RWPE2 (cell line): ENCODE data around the gene FBXL7.

Source experiments
- ATAC-seq: fragments of 200-7000 bp; cut with Tn5 transposase; 3 replicates; pipeline ENCODE4 v1.9.1; 2021; ENCODE audit warnings: low read depth
- DNase-seq: peaks from one replicate; pipeline ENCODE4 v3.0.0-alpha.2; 2020; ENCODE audit warnings: low spot score
- H3K27ac ChIP-seq: fragments of 450-650 bp; 2 replicates; pipeline ENCODE4 v1.5.1; 2017; ENCODE audit warnings: mild to moderate bottlenecking; ENCODE audit not compliant: poor library complexity, severe bottlenecking
- H3K27me3 ChIP-seq: fragments of 250-450 bp; sonication (Bioruptor Pico); 2 replicates; pipeline ENCODE4 v1.5.1; 2021; ENCODE audit warnings: mild to moderate bottlenecking, moderate library complexity; ENCODE audit not compliant: insufficient read depth, poor library complexity, severe bottlenecking
- H3K36me3 ChIP-seq: fragments of 250-450 bp; sonication (Bioruptor Pico); 2 replicates; pipeline ENCODE4 v1.5.1; 2020; ENCODE audit warnings: low read depth, mild to moderate bottlenecking, moderate library complexity
- H3K4me1 ChIP-seq: fragments of 250-450 bp; sonication (Bioruptor Pico); 2 replicates; pipeline ENCODE4 v1.5.1; 2021; ENCODE audit warnings: mild to moderate bottlenecking, moderate library complexity; ENCODE audit not compliant: insufficient read depth, poor library complexity, severe bottlenecking
- H3K4me3 ChIP-seq: fragments of 250-450 bp; sonication (Bioruptor Pico); 2 replicates; pipeline ENCODE4 v1.5.1; 2021; ENCODE audit warnings: mild to moderate bottlenecking, moderate library complexity; ENCODE audit not compliant: severe bottlenecking
- H3K9me3 ChIP-seq: fragments of 250-450 bp; sonication (Bioruptor Pico); 2 replicates; pipeline ENCODE4 v1.5.1; 2021; ENCODE audit warnings: mild to moderate bottlenecking, moderate library complexity; ENCODE audit not compliant: severe bottlenecking
- CTCF ChIP-seq: fragments of 450-650 bp; IDR thresholded peaks from one replicate; pipeline ENCODE4 v1.5.1; 2017; ENCODE audit warnings: mild to moderate bottlenecking, moderate library complexity; ENCODE audit not compliant: poor library complexity, severe bottlenecking

Gene FBXL7

GRCh38 chr5:15808577-15808976 lies 308.6 kb downstream of the FBXL7 start:
- Histone ChIP-seq H3K9me3 (no peaks in the 10 kb centered on the region), H3K4me1 (no peaks in the 10 kb centered on the region), H3K36me3 (no peaks in the 10 kb centered on the region), H3K27ac (no peak overlapping the region), H3K27me3 (no peaks in the 10 kb centered on the region), H3K4me3 (no peak overlapping the region)
- ATAC-seq (no peak), DNase-seq (no peak)
- no peak for TF ChIP-seq CTCF

GRCh38 chr5:15819617-15820016 lies 319.6 kb downstream of the FBXL7 start:
- Histone ChIP-seq H3K36me3 (0 out of 2 replicates have a peak, but pooled peaks cover 2% of the 10 kb centered on the region), H3K27ac (no peak overlapping the region), H3K27me3 (no peaks in the 10 kb centered on the region), H3K9me3 (no peaks in the 10 kb centered on the region), H3K4me1 (no peaks in the 10 kb centered on the region), H3K4me3 (no peak overlapping the region)
- no peak for DNase-seq
- ATAC-seq, result no peak
- no peak for TF ChIP-seq CTCF

- Histone ChIP-seq H3K27me3 (no peaks in the 10 kb centered on the region), H3K4me3 (no peak overlapping the region), H3K36me3 (no peaks in the 10 kb centered on the region), H3K9me3 (no peaks in the 10 kb centered on the region), H3K4me1 (no peaks in the 10 kb centered on the region), H3K27ac (no peak overlapping the region)
- DNase-seq (no peak), ATAC-seq (no peak; the same call in 2 of the 3 replicates)
- TF ChIP-seq CTCF, result no peak
Observed at GRCh38 chr5:15821506-15821905, 321.5 kb downstream of the FBXL7 start.

- H3K27me3 ChIP-seq, result no peaks in the 10 kb centered on the region
- no peak for ATAC-seq
- H3K9me3 ChIP-seq, result no peaks in the 10 kb centered on the region
- H3K27ac ChIP-seq, result no peak overlapping the region
- H3K36me3 ChIP-seq, result no peaks in the 10 kb centered on the region
- no peak for TF ChIP-seq CTCF
- no peak for DNase-seq
- no peak overlapping the region for H3K4me3 ChIP-seq
- H3K4me1 ChIP-seq, result no peaks in the 10 kb centered on the region
Observed at GRCh38 chr5:15823398-15823797, 323.4 kb downstream of the FBXL7 start.

- H3K27me3 ChIP-seq, result no peaks in the 10 kb centered on the region
- no peak for TF ChIP-seq CTCF
- DNase-seq (no peak), ATAC-seq (no peak)
- H3K4me1 ChIP-seq, result no peaks in the 10 kb centered on the region
- H3K27ac ChIP-seq, result no peak overlapping the region
- H3K36me3 ChIP-seq, result no peaks in the 10 kb centered on the region
- H3K9me3 ChIP-seq, result no peaks in the 10 kb centered on the region
- no peak overlapping the region for H3K4me3 ChIP-seq
Observed at GRCh38 chr5:15827741-15828140, 327.8 kb downstream of the FBXL7 start.
